ENCODE measurements around the gene RYR2. TPM values are rescaled to one million over a fixed set of nuclear protein-coding genes. Genes with fewer than 3 reads are reported as not detected.

The RYR2 gene
- total and polyA plus RNA-seq, 9 of the 15 experiments (the other 6 are each of a cell fraction or from before 2014, with no cell fraction given), result 0.03 to 0.42 (median 0.14) TPM

GRCh38 chr1:237050915-237051314 is 8.9 kb downstream of the RYR2 start (continued):
- TF ChIP-seq, protein P1, sequence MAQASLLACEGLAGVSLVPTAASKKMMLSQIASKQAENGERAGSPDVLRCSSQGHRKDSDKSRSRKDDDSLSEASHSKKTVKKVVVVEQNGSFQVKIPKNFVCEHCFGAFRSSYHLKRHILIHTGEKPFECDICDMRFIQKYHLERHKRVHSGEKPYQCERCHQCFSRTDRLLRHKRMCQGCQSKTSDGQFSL (CRISPR knock-in tag; IDR thresholded peaks at IDR 0.05), result no peak
- TF ChIP-seq, protein P1 (tag; IDR thresholded peaks at IDR 0.05), result no peak
- TF ChIP-seq MCM2 (IDR thresholded peaks at IDR 0.05; ENCODE audit: low read depth) (no peak), NR2C1 (IDR thresholded peaks at IDR 0.05) (no peak), NR2C1 (tag; IDR thresholded peaks at IDR 0.05) (no peak), HNRNPUL1 (IDR thresholded peaks at IDR 0.05; ENCODE audit: low read length) (no peak), FOXA3 (CRISPR knock-in tag; conservative IDR thresholded peaks at IDR 0.05 in 1 of 2, IDR thresholded peaks at IDR 0.05 in 1 of 2) (no peak), PCBP1 (IDR thresholded peaks at IDR 0.05; ENCODE audit: low read depth, low read length, poor library complexity, severe bottlenecking) (peak; percentile 90), ZMIZ1 (IDR thresholded peaks at IDR 0.05; ENCODE audit: low read depth in 2 of 2, low read length in 2 of 2) (no peak), NR2F6 (CRISPR knock-in tag; IDR thresholded peaks at IDR 0.05) (no peak)
- TF ChIP-seq, protein P2, sequence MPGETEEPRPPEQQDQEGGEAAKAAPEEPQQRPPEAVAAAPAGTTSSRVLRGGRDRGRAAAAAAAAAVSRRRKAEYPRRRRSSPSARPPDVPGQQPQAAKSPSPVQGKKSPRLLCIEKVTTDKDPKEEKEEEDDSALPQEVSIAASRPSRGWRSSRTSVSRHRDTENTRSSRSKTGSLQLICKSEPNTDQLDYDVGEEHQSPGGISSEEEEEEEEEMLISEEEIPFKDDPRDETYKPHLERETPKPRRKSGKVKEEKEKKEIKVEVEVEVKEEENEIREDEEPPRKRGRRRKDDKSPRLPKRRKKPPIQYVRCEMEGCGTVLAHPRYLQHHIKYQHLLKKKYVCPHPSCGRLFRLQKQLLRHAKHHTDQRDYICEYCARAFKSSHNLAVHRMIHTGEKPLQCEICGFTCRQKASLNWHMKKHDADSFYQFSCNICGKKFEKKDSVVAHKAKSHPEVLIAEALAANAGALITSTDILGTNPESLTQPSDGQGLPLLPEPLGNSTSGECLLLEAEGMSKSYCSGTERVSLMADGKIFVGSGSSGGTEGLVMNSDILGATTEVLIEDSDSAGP (CRISPR knock-in tag; IDR thresholded peaks at IDR 0.05), result no peak
- TF ChIP-seq, protein P3, sequence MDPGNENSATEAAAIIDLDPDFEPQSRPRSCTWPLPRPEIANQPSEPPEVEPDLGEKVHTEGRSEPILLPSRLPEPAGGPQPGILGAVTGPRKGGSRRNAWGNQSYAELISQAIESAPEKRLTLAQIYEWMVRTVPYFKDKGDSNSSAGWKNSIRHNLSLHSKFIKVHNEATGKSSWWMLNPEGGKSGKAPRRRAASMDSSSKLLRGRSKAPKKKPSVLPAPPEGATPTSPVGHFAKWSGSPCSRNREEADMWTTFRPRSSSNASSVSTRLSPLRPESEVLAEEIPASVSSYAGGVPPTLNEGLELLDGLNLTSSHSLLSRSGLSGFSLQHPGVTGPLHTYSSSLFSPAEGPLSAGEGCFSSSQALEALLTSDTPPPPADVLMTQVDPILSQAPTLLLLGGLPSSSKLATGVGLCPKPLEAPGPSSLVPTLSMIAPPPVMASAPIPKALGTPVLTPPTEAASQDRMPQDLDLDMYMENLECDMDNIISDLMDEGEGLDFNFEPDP (CRISPR knock-in tag; IDR thresholded peaks at IDR 0.05), result no peak
